PC-3 (cell line): ENCODE data around the gene ARHGAP22. TPM values are rescaled to one million over a fixed set of nuclear protein-coding genes. Genes with fewer than 3 reads are reported as not detected.

Experiments used
- ATAC-seq: fragments of 200-7000 bp; cut with Tn5 transposase; 2 replicates; pipeline ENCODE4 v1.9.1; 2020; ENCODE audit warnings: mild to moderate bottlenecking, moderate library complexity
- BruUV-seq: library from RNA; stranded (reverse); fragments of 400-500 nt; replicated peaks from 2 replicates; lab custom pipeline; 2021; lab: Mats Ljungman, UMichigan
- CTCF ChIA-PET: fragments of 300-600 bp; sonication (Branson Sonifier 250); formaldehyde crosslinking; loops from one replicate; lab custom pipeline; 2022; ENCODE audit warnings: antibody characterized with exemption; lab: Charles Lee
- POLR2A ChIA-PET: fragments of 300-600 bp; sonication (Branson Sonifier 250); formaldehyde crosslinking; loops from one replicate; lab custom pipeline; 2022; ENCODE audit warnings: antibody characterized with exemption; ENCODE audit not compliant: unreplicated experiment; lab: Charles Lee
- DNase-seq: peaks from one replicate; pipeline ENCODE4 v3.0.0-alpha.2; 2015
- H2AFZ ChIP-seq: fragments of 300-600 bp; sonication (generic); 2 replicates; pipeline ENCODE4 v1.6.0; 2016; ENCODE audit warnings: antibody characterized with exemption, low read length
- H3F3A ChIP-seq: fragments of 300-600 bp; sonication (generic); one replicate; pipeline ENCODE4 v1.6.0; 2017; ENCODE audit warnings: antibody characterized with exemption, low read length, control low read depth, mild to moderate bottlenecking; ENCODE audit not compliant: unreplicated experiment
- H3K27ac ChIP-seq: fragments of 300-600 bp; sonication (generic); 2 replicates; pipeline ENCODE4 v1.5.1; 2016; ENCODE audit warnings: mild to moderate bottlenecking, low read length
- H3K27me3 ChIP-seq: fragments of 300-600 bp; sonication (generic); 2 replicates; pipeline ENCODE4 v1.6.1; 2016; ENCODE audit warnings: low read length, mixed read lengths
- H3K36me3 ChIP-seq: fragments of 300-600 bp; sonication (generic); 2 replicates; pipeline ENCODE4 v1.6.1; 2016; ENCODE audit warnings: low read depth, mixed run types, low read length, mixed read lengths
- H3K4me1 ChIP-seq: fragments of 300-600 bp; sonication (generic); 2 replicates; pipeline ENCODE4 v1.5.1; 2016; ENCODE audit warnings: low read length; ENCODE audit not compliant: insufficient read depth
- H3K4me2 ChIP-seq: fragments of 300-600 bp; sonication (generic); 2 replicates; pipeline ENCODE4 v1.6.0; 2016; ENCODE audit warnings: low read length
- H3K4me3 ChIP-seq: fragments of 300-600 bp; sonication (generic); 2 replicates; pipeline ENCODE4 v1.5.1; 2016; ENCODE audit warnings: mild to moderate bottlenecking, low read length, mixed read lengths
- H3K79me2 ChIP-seq: fragments of 300-600 bp; sonication (generic); 2 replicates; pipeline ENCODE4 v1.6.1; 2017; ENCODE audit warnings: low read length, mixed read lengths
- H3K9ac ChIP-seq: fragments of 300-600 bp; sonication (generic); 2 replicates; pipeline ENCODE4 v1.6.0; 2016; ENCODE audit warnings: mild to moderate bottlenecking, low read length
- H3K9me2 ChIP-seq: fragments of 300-600 bp; sonication (generic); replicated peaks from 2 replicates; pipeline ENCODE4 v1.6.1; 2016; ENCODE audit warnings: mixed run types, low read length, mixed read lengths
- H3K9me3 ChIP-seq: fragments of 300-600 bp; sonication (generic); 2 replicates; pipeline ENCODE4 v1.6.1; 2016; ENCODE audit warnings: low read length, mixed read lengths
- H4K20me1 ChIP-seq: fragments of 300-600 bp; sonication (generic); 2 replicates; pipeline ENCODE4 v1.6.1; 2016; ENCODE audit warnings: low read length, mixed read lengths
- EZH2 ChIP-seq: fragments of 300-600 bp; sonication (generic); IDR thresholded peaks from one replicate; pipeline ENCODE4 v1.6.1; 2017; ENCODE audit warnings: antibody characterized with exemption, mild to moderate bottlenecking, low read length; ENCODE audit not compliant: unreplicated experiment
- EZH2phosphoT487 ChIP-seq: fragments of 300-600 bp; sonication (generic); IDR thresholded peaks from 2 replicates; pipeline ENCODE4 v1.6.1; 2018; ENCODE audit warnings: mild to moderate bottlenecking, antibody characterized with exemption, low read length, borderline replicate concordance
- intact Hi-C: fragments of 100-400 bp; cut with micrococcal nuclease; formaldehyde crosslinking; loops from 2 replicates; pipeline ENCODE4 v1.9.0; 2023
- total RNA-seq: library from RNA; depleted of rRNA; stranded (reverse); fragments of >200 nt; gene quantifications from 2 replicates; pipeline ENCODE4 v1.2.3, GENCODE V29; 2014
- TF ChIP-seq, protein P1 (sequence below): fragments of 300-600 bp; sonication (generic); conservative IDR thresholded peaks from 2 replicates; pipeline ENCODE4 v1.5.1; 2017; ENCODE audit warnings: antibody characterized with exemption, low read depth, mild to moderate bottlenecking, low read length

Gene ARHGAP22
- total RNA-seq, 1 experiment from 2014 or later: 12.2 TPM

GRCh38 chr10:48550977-48551376, 53.9 kb downstream of the ARHGAP22 start:
- DNase-seq: no peak
- H2AFZ ChIP-seq: no peak overlapping the region
- CTCF ChIA-PET: interaction anchor here (2.3 kb wide), 1 partner anchor 105 kb away, joined by 30 read pairs; no protein-coding TSS in a partner anchor
- no peaks in the 10 kb centered on the region for H4K20me1 ChIP-seq
- no peaks in the 10 kb centered on the region for H3F3A ChIP-seq
- no peak overlapping the region for H3K27ac ChIP-seq
- POLR2A ChIA-PET: no interaction called here
- BruUV-seq: no TSS peak
- no peaks in the 10 kb centered on the region for H3K27me3 ChIP-seq
- intact Hi-C loops: loop anchor here (1.0 to 10.0 kb wide), 2 partner anchors 188 to 964 kb away; no protein-coding TSS in a partner anchor
- H3K9me2 ChIP-seq: no peaks in the 10 kb centered on the region
- H3K4me1 ChIP-seq: no peaks in the 10 kb centered on the region
- H3K4me2 ChIP-seq: no peak overlapping the region
- ATAC-seq: no peak
- no peak overlapping the region for H3K9ac ChIP-seq
- no peaks in the 10 kb centered on the region for H3K36me3 ChIP-seq
- no peaks in the 10 kb centered on the region for H3K79me2 ChIP-seq
- no peaks in the 10 kb centered on the region for H3K9me3 ChIP-seq
- no peak for TF ChIP-seq EZH2
- TF ChIP-seq EZH2phosphoT487: no peak
- TF ChIP-seq, protein P1, sequence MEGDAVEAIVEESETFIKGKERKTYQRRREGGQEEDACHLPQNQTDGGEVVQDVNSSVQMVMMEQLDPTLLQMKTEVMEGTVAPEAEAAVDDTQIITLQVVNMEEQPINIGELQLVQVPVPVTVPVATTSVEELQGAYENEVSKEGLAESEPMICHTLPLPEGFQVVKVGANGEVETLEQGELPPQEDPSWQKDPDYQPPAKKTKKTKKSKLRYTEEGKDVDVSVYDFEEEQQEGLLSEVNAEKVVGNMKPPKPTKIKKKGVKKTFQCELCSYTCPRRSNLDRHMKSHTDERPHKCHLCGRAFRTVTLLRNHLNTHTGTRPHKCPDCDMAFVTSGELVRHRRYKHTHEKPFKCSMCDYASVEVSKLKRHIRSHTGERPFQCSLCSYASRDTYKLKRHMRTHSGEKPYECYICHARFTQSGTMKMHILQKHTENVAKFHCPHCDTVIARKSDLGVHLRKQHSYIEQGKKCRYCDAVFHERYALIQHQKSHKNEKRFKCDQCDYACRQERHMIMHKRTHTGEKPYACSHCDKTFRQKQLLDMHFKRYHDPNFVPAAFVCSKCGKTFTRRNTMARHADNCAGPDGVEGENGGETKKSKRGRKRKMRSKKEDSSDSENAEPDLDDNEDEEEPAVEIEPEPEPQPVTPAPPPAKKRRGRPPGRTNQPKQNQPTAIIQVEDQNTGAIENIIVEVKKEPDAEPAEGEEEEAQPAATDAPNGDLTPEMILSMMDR: no peak
- H3K4me3 ChIP-seq: no peak overlapping the region

DNA sequence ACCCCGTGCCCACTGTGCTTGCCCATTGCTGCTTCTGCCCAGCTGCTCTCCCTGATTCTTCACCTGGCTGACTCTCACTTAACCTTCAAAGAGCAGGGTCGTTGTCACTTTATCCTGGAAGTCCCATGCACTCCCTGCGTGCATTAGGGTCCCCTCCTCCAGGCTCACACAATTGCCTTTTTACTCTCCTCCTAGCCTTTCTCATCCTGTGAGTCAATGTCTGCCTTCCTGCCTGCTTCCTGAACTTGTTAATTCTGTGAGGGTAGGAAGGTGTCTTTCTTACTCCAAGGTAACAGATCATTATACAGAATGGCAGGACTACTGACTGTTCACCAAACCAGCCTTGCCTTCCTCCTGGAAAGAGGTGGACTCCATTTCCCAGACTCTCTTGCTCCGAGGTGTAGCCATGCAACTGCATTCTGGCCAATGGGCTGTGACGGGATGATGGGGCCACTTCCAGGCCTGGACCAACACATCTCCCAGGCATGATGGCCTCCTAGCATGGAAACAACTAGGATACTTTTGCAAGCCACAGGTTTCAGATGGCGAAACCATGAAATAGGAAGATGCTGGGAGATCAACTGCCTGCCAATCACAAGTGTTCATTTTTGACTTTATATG, 54.7 kb downstream of the ARHGAP22 start:
- no TSS peak for BruUV-seq
- ATAC-seq: peak; percentile 33
- no peak overlapping the region for H3K4me2 ChIP-seq
- DNase-seq: no peak
- intact Hi-C loops: loop anchor here (10.0 kb wide), 1 partner anchor 965 kb away; no protein-coding TSS in a partner anchor
- ChIA-PET POLR2A (no interaction called here), CTCF (interaction anchor here (1.7 to 2.3 kb wide), 2 partner anchors 106 to 108 kb away, joined by 8 to 30 read pairs; no protein-coding TSS in a partner anchor)
- no peaks in the 10 kb centered on the region for H4K20me1 ChIP-seq
- no peaks in the 10 kb centered on the region for H3K4me1 ChIP-seq
- no peaks in the 10 kb centered on the region for H3K9me2 ChIP-seq
- no peak overlapping the region for H3K4me3 ChIP-seq
- H3K27ac ChIP-seq: no peak overlapping the region
- no peaks in the 10 kb centered on the region for H3K36me3 ChIP-seq
- no peak overlapping the region for H2AFZ ChIP-seq
- no peaks in the 10 kb centered on the region for H3K9me3 ChIP-seq
- H3K27me3 ChIP-seq: no peaks in the 10 kb centered on the region
- no peaks in the 10 kb centered on the region for H3F3A ChIP-seq
- H3K9ac ChIP-seq: no peak overlapping the region
- TF ChIP-seq, protein P1: no peak
- no peak for TF ChIP-seq EZH2phosphoT487
- no peak for TF ChIP-seq EZH2
- no peaks in the 10 kb centered on the region for H3K79me2 ChIP-seq

GRCh38 chr10:48549236-48549635, 55.6 kb downstream of the ARHGAP22 start:
- Histone ChIP-seq H3K27ac (no peak overlapping the region), H3K27me3 (no peaks in the 10 kb centered on the region), H2AFZ (no peak overlapping the region), H3K4me2 (no peak overlapping the region), H4K20me1 (no peaks in the 10 kb centered on the region), H3K9me2 (no peaks in the 10 kb centered on the region), H3K79me2 (no peaks in the 10 kb centered on the region), H3K4me3 (no peak overlapping the region), H3K4me1 (no peaks in the 10 kb centered on the region), H3F3A (no peaks in the 10 kb centered on the region), H3K36me3 (no peaks in the 10 kb centered on the region), H3K9me3 (no peaks in the 10 kb centered on the region), H3K9ac (no peak overlapping the region)
- intact Hi-C loops: no loop called here
- BruUV-seq: no TSS peak
- TF ChIP-seq, protein P1: no peak
- TF ChIP-seq EZH2phosphoT487 (no peak), EZH2 (no peak)
- ChIA-PET CTCF (interaction anchor here (1.7 to 2.3 kb wide), 2 partner anchors 107 to 109 kb away, joined by 8 to 30 read pairs; no protein-coding TSS in a partner anchor), POLR2A (no interaction called here)
- ATAC-seq: no peak
- no peak for DNase-seq
